ENCODE data around the gene TRPM2. TPM values are rescaled to one million over a fixed set of nuclear protein-coding genes. Genes with fewer than 3 reads are reported as not detected.

Gene TRPM2
- total and polyA plus RNA-seq, 2 of the 4 experiments (the other 2 are of a cell fraction), result not detected

- H3K4me3 ChIP-seq (ENCODE audit: insufficient read depth, low read depth, low read length), result no peak overlapping the region
- peaks cover 3% of the 10 kb centered on the region; the same call in 1 of the 2 replicates for H3K27me3 ChIP-seq (ENCODE audit: control insufficient read depth, insufficient read depth, low read length)
- no peak overlapping the region for H4K91ac ChIP-seq (ENCODE audit: insufficient read depth, low read depth, low read length)
- no peak overlapping the region for H2AK5ac ChIP-seq (ENCODE audit: low read depth, low read length)
- H3K9me1 ChIP-seq (ENCODE audit: insufficient read depth, low read length), result no peaks in the 10 kb centered on the region
- no peak overlapping the region for H3K4ac ChIP-seq (ENCODE audit: low read depth, low read length)
- peaks cover 4% of the 10 kb centered on the region for H3K9me3 ChIP-seq (ENCODE audit: control insufficient read depth, insufficient read depth, low read length)
- H4K8ac ChIP-seq (ENCODE audit: low read depth in 2 of 2, low read length in 2 of 2), result no peak overlapping the region
- H3K4me2 ChIP-seq (ENCODE audit: low read depth, low read length), result no peak overlapping the region
- H3K9ac ChIP-seq (ENCODE audit: low read depth, low read length), result no peak overlapping the region
- POLR2A ChIA-PET (ENCODE audit: unreplicated experiment), result no interaction called here
- H3K4me1 ChIP-seq (ENCODE audit: control insufficient read depth, insufficient read depth, low read length), result no peaks in the 10 kb centered on the region
- no peak overlapping the region for H2BK5ac ChIP-seq (ENCODE audit: low read depth, low read length, poor library complexity, severe bottlenecking)
- WGBS, 2 experiments (ENCODE audit: extremely low coverage in 2 of 2, insufficient read length in 1 of 2), result 72% methylated on average over 5 of the region's 18 CpGs; no CpG with 5 or more reads in 1 of the 2 experiments
- H4K5ac ChIP-seq (ENCODE audit: low read depth, low read length), result no peak overlapping the region
- CTCF ChIA-PET, result no interaction called here
- TF ChIP-seq CHD1 (IDR thresholded peaks at IDR 0.05; ENCODE audit: low read depth, low read length) (no peak), NFE2L2 (IDR thresholded peaks at IDR 0.05; ENCODE audit: low read depth, low read length) (no peak), MAFK (IDR thresholded peaks at IDR 0.05; ENCODE audit: low read depth, low read length) (no peak), USF2 (IDR thresholded peaks at IDR 0.05; ENCODE audit: low read depth, low read length) (no peak), CEBPB (IDR thresholded peaks at IDR 0.05; ENCODE audit: low read depth, low read length) (no peak), POLR2A (IDR thresholded peaks at IDR 0.05; ENCODE audit: low read depth, low read length) (no peak), ELK1 (IDR thresholded peaks at IDR 0.05; ENCODE audit: borderline replicate concordance, low read depth, low read length) (no peak), SMC3 (IDR thresholded peaks at IDR 0.05; ENCODE audit: low read depth, low read length) (no peak), MXI1 (IDR thresholded peaks at IDR 0.05; ENCODE audit: borderline replicate concordance, low read depth, low read length) (no peak), FOS (IDR thresholded peaks at IDR 0.05; ENCODE audit: low read depth, low read length) (no peak), MAZ (IDR thresholded peaks at IDR 0.05; ENCODE audit: borderline replicate concordance, low read depth, low read length) (no peak), RAD21 (IDR thresholded peaks at IDR 0.05; ENCODE audit: low read length) (no peak)
- in situ Hi-C loops (cut with MboI; ENCODE audit: low sequenced_read_pairs), result no loop called here
- H2BK15ac ChIP-seq (ENCODE audit: low read depth, low read length), result no peak overlapping the region
- H2BK120ac ChIP-seq (ENCODE audit: low read depth, low read length), result no peak overlapping the region
- H3K14ac ChIP-seq (replicated peaks; ENCODE audit: low read depth, low read length), result no peak overlapping the region
- no peak overlapping the region for H2BK20ac ChIP-seq (ENCODE audit: low read depth, low read length)
- intact Hi-C loops (cut with micrococcal nuclease), result no loop called here
- H2AFZ ChIP-seq (replicated peaks; ENCODE audit: low read length, poor library complexity), result no peak overlapping the region
- no peak overlapping the region for H3K23ac ChIP-seq (ENCODE audit: low read depth, low read length)
- no peak overlapping the region for H2AK9ac ChIP-seq (replicated peaks; ENCODE audit: low read depth, low read length, poor library complexity)
- no peaks in the 10 kb centered on the region for H3K36me3 ChIP-seq (ENCODE audit: control insufficient read depth, insufficient read depth, low read length)
- no TSS peak for BruUV-seq (replicated peaks)
- no peaks in the 10 kb centered on the region for H4K20me1 ChIP-seq (ENCODE audit: insufficient read depth, low read length)
- no peak overlapping the region for H3K56ac ChIP-seq (ENCODE audit: extremely low read depth, insufficient read depth, low read length)
- no peaks in the 10 kb centered on the region for H3K79me1 ChIP-seq (ENCODE audit: low read depth in 1 of 2, low read length in 2 of 2)
- no peak overlapping the region for H3K18ac ChIP-seq (ENCODE audit: low read depth, low read length)
- DNase-seq (no peak), ATAC-seq (ENCODE audit: low read depth) (no peak)
- no peak overlapping the region for H3K27ac ChIP-seq (ENCODE audit: insufficient read depth, low read length)
- dilution Hi-C loops (cut with HindIII; ENCODE audit: low sequenced_read_pairs, unreplicated experiment), result no loop called here
These were observed 12.0 kb downstream of the TRPM2 start for GRCh38 chr21:44365251-44365966.

All from IMR-90 (cell line).